NT2/D1 (cell line): Measurements from ENCODE around the gene TMEM59L.

Experiments
- SUZ12 ChIP-seq: IDR thresholded peaks from 2 replicates; pipeline ENCODE4 v1.6.1; 2011; ENCODE audit not compliant: insufficient read length, insufficient read depth; ENCODE audit errors: extremely low read depth
- YY1 ChIP-seq: IDR thresholded peaks from 2 replicates; pipeline ENCODE4 v1.6.1; 2011; ENCODE audit not compliant: insufficient read length, insufficient read depth

DNA sequence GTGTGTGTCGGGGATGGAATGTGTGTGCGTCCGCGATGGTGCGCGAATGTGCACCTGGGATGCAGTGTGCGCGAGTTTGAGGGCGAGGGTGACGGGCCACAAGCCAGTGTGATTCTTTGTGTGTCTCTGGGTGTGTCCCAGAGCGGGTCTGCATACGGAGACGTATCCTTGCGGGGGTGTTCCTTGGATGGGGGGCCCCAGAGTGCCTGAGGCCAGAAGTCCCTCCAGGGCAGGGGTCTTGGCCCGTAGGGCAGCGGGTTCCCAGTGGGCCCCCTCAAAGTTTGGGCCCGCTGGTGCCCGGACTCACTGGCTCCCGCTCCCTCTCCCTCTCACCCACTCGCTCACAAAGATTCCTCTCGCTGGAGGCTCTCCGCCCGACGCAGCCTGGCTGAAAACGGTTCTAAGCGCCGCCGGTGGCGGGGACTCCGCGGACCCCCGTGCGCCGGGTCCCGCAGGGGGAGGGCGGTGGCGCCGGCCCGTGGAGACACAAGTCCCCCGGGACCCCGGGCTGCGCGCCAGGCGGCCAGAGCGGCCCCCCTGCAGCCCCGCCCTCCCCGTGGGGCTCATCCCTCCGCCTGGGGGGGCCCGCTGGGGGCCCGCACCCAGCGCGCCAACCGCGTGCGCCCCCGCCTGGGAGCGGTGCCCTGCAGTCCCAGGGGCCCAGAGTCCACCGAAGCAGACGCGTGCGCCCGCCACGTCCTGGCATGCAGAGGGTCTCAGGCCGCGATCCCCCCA, 7.0 kb upstream of the TMEM59L start:
- TF ChIP-seq YY1 (no peak), SUZ12 (no peak)
